ENCODE data around the gene CYTH3.

Gene CYTH3

DNA sequence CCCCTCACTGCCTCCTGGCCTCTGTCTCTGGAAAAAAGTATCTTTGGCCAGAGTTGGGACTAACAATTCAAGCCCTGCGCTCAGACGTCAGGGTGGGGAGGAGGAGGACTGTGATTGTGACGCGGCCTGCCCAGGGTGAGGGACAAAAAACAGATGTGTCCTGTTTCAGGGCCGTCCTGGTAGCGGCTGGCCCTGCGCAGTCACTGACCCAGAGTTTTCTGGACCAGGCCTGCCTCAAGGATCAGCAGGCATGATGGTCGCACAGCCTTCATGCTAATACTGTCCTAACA, 110.1 kb downstream of the CYTH3 start:
- TF ChIP-seq, protein P1, sequence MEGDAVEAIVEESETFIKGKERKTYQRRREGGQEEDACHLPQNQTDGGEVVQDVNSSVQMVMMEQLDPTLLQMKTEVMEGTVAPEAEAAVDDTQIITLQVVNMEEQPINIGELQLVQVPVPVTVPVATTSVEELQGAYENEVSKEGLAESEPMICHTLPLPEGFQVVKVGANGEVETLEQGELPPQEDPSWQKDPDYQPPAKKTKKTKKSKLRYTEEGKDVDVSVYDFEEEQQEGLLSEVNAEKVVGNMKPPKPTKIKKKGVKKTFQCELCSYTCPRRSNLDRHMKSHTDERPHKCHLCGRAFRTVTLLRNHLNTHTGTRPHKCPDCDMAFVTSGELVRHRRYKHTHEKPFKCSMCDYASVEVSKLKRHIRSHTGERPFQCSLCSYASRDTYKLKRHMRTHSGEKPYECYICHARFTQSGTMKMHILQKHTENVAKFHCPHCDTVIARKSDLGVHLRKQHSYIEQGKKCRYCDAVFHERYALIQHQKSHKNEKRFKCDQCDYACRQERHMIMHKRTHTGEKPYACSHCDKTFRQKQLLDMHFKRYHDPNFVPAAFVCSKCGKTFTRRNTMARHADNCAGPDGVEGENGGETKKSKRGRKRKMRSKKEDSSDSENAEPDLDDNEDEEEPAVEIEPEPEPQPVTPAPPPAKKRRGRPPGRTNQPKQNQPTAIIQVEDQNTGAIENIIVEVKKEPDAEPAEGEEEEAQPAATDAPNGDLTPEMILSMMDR (IDR thresholded peaks at IDR 0.05), result no peak

DNA sequence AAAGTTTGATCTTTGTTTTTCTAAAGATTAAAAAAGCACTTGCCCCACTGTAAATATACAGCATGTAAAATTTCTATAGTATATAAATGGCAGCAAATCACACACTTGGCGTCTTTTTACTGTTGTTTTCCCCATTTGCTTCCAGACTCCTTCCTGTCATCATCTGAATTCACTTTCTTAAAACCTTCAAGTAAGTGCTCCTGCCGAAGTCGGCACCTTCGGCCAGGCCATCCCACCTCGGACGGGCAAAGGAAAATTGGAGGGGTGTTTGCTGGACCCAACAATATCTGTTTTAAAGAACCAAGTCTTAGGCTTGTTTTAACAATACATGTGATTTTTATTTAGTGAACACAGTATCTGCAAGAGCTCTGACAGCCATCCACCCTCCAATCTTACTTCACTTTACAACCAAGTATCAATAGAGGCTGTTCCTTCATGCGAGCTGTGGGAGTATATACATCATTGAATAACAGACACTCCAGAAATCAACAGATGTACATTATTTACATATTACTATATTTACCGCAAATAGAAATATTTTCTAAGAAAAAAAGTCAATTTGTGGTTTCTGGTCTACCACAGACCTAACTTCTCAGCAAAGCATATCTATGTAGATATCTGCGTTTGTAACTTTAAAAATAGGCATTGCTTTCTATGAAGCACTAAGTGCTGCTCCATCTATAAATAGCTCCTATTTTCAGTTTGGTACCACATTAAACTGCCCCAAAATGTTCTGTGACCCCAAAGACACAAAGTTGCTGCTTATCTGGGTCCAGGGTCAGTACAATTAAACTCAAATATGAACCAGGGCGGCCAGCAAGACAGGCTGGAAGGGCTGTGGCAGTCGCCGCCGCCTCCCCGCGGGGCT, 110.7 kb downstream of the CYTH3 start:
- TF ChIP-seq, protein P1 (IDR thresholded peaks at IDR 0.05), result no peak

DNA sequence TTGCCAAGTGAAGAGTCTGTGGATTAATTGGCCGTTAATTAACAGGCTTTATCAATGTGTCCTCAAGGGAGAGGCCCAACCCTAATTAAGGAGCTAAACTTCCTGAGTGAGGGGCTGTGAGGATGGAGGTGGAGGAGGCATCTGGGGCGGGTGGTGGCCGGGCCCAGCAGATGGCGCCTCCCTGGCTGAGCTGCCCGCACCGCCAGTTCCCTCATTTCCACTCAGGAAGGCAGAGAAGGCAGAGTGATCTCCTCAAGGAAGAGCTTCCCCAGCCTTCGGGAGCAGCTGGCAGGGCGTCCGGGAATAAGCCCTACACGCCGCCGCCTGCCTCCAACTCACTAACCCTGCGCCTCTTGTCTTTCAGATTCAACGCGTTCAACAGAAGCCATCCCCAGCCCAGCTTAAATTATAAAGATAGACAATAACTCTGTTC, 112.2 kb downstream of the CYTH3 start:
- TF ChIP-seq, protein P1 (IDR thresholded peaks at IDR 0.05), result peak; percentile 77

DNA sequence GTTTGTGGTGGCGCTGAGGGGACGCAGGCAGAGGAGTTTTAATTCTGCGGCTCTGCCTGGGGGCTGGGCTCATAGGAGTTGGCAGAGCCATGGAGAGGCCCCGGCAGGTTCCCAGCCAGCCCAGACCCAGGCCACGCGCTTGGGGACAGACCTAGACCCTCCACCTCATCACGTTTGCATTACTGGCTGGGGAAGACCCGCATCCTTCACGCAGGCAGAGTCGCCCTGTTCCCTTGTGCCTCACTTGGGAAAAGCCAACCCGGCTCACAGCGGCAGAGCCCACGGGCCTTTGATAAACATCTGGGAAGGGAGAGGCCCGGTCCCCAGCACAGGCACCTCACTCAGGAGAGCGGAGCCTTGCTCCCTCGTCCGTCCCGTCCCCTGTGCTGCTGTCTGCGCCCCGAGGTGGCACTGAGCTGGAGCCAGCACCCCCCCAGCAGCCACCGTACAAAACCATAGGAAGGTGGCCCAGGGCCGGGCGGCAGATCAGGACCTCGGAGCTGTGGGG, 112.8 kb downstream of the CYTH3 start:
- TF ChIP-seq, protein P1 (IDR thresholded peaks at IDR 0.05), result no peak

GRCh38 chr7:6159097-6159483, 113.3 kb downstream of the CYTH3 start:
- TF ChIP-seq, protein P1 (IDR thresholded peaks at IDR 0.05), result no peak

- TF ChIP-seq, protein P1 (IDR thresholded peaks at IDR 0.05), result no peak
Observed at GRCh38 chr7:6158424-6159096, 113.9 kb downstream of the CYTH3 start.

GRCh38 chr7:6157685-6158423, 114.6 kb downstream of the CYTH3 start:
- TF ChIP-seq, protein P1 (IDR thresholded peaks at IDR 0.05), result no peak

All from LNCAP (cell line).